IMR-90 (cell line): ENCODE data around the gene PAFAH1B1.

ENCODE experiments used
- CEBPB ChIP-seq: IDR thresholded peaks from 2 replicates; pipeline ENCODE4 v1.6.1; 2012; ENCODE audit warnings: low read depth, low read length, improper control_type of control experiment
- FOS ChIP-seq: fragments of 150-350 bp; IDR thresholded peaks from 2 replicates; pipeline ENCODE4 v1.6.1; 2016; ENCODE audit warnings: low read depth, low read length
- MAFK ChIP-seq: IDR thresholded peaks from 2 replicates; pipeline ENCODE4 v1.6.1; 2012; ENCODE audit warnings: low read depth, low read length, improper control_type of control experiment
- MAZ ChIP-seq: IDR thresholded peaks from 2 replicates; pipeline ENCODE4 v1.6.1; 2012; ENCODE audit warnings: low read depth, mild to moderate bottlenecking, low read length, improper control_type of control experiment, moderate library complexity, borderline replicate concordance
- NFE2L2 ChIP-seq: fragments of 150-350 bp; IDR thresholded peaks from 2 replicates; pipeline ENCODE4 v1.6.1; 2016; ENCODE audit warnings: low read depth, mild to moderate bottlenecking, low read length
- TF ChIP-seq, protein P1 (sequence below): conservative IDR thresholded peaks from 2 replicates; pipeline ENCODE4 v1.5.1; 2012; ENCODE audit warnings: mild to moderate bottlenecking, low read depth, low read length, improper control_type of control experiment

DNA sequence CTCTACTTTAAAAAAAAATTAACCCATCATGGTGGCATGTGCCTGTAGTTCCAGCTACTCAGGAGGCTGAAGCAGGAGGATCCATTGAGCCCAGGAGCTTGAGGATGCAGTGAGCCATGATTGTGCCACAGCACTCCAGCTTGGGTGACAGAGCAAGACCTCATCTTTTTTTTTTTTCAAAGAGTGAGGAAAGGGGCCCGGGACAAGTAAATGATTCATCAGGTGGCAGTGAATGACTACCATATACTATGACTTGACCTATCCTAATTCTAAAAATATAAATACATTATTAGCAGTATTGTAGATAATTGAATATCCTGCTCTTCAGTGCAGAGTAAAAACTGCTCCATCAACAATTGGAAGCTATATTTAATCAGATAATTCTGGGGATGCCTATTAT is 62.8 kb downstream of the PAFAH1B1 start:
- TF ChIP-seq, protein P1, sequence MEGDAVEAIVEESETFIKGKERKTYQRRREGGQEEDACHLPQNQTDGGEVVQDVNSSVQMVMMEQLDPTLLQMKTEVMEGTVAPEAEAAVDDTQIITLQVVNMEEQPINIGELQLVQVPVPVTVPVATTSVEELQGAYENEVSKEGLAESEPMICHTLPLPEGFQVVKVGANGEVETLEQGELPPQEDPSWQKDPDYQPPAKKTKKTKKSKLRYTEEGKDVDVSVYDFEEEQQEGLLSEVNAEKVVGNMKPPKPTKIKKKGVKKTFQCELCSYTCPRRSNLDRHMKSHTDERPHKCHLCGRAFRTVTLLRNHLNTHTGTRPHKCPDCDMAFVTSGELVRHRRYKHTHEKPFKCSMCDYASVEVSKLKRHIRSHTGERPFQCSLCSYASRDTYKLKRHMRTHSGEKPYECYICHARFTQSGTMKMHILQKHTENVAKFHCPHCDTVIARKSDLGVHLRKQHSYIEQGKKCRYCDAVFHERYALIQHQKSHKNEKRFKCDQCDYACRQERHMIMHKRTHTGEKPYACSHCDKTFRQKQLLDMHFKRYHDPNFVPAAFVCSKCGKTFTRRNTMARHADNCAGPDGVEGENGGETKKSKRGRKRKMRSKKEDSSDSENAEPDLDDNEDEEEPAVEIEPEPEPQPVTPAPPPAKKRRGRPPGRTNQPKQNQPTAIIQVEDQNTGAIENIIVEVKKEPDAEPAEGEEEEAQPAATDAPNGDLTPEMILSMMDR = no peak
- TF ChIP-seq MAZ (no peak), NFE2L2 (no peak), MAFK (no peak), CEBPB (no peak), FOS (no peak)
